ENCODE measurements around the gene TTC19. TPM values are rescaled to one million over a fixed set of nuclear protein-coding genes. Genes with fewer than 3 reads are reported as not detected.
"Not testable (repeated sequence)": the region's sequence is repeated elsewhere in the genome, so short reads cannot be mapped to it uniquely, and the experiment has no call there.

TTC19 gene
- total RNA-seq, 1 donor from 2014 or later, result 78.8 TPM

- no peak for DNase-seq
Measured at GRCh38 chr17:16036261-16036660, 36.6 kb downstream of the TTC19 start.

GRCh38 chr17:16037636-16038035 is 38.0 kb downstream of the TTC19 start:
- DNase-seq, result no peak

GRCh38 chr17:16040710-16041251 is 41.2 kb downstream of the TTC19 start:
- no peak for DNase-seq

DNA sequence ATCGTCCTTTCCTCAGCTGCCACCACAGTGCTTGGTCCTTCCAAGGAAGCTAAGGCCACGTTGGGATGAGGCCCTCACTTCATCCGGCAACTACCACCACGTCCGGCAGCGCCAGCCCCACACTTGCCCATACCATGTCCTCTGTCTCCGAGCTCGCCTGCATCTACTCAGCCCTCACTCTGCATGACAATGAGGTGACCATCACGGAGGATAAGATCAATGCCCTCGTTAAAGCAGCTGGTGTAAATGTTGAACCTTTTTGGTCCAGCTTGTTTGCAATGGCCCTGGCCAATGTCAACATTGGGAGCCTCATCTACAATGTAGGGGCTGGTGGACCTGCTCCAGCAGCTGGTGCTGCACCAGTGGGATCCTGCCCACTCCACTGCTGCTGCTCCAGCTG is 44.9 kb downstream of the TTC19 start:
- DNase-seq, result no peak

- no peak for DNase-seq
Measured at GRCh38 chr17:16046966-16047365, 47.3 kb downstream of the TTC19 start.

GRCh38 chr17:16048811-16049449 is 49.3 kb downstream of the TTC19 start:
- DNase-seq, result no peak

DNA sequence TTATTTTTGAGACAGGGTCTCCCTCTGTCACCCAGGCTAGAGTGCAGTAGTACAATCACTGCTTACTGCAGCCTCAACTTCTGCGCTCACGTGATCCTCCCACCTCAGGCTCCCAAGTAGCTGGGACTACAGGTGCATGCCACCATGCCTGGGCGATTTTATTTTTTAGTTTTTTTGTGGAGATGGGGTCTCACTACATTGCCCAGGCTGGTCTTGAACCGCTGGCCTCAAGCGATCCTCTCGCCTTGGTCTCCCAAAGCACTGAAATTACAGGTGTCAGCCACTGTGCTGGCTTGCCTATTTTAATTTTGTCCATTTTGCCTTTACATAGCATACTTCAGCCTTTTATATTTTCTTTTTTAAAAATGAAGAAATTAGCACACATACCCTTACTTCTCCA is 51.2 kb downstream of the TTC19 start:
- no peak for DNase-seq

- DNase-seq, result no peak
Measured at GRCh38 chr17:16052486-16052885, 52.9 kb downstream of the TTC19 start.

DNA sequence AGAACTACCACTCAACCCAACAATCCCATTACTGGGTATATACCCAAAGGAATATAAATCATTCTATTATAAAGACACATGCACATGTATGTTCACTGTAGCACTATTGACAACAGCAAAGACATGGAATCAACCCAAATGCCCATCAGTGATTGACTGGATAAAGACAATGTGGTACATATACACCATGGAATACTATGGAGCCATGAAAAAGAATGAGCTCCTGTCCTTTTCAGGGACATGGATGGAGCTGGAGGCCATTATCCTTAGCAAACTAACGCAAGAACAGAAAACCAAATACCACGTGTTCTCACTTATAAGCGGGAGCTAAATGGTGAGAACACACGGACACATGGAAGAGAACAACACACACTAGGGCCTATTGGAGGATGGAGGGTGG is 55.5 kb downstream of the TTC19 start:
- DNase-seq, result not testable (repeated sequence)

DNA sequence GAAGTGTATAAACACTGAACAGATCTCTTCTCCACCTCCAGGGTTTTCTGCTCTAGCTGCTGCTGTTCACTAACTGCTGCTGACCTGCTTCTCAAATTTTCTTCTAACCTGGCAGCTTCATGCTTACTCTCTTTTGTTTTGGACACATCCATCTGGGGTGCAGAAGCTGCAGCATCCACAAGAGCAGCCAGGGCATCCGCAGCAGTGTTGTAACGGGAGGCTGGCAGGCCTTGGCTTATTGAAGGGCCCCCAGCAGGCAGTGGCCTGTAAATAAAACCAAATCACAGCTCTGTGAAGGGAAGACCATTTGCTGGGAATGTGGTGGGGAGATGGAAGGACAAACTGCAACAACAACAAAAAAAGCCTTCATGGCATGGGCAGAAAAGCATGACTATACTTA is 62.0 kb downstream of the TTC19 start:
- no peak for DNase-seq

GRCh38 chr17:16066125-16066524 is 66.5 kb downstream of the TTC19 start:
- no peak for DNase-seq

GRCh38 chr17:16068323-16068722 is 68.7 kb downstream of the TTC19 start:
- DNase-seq, result no peak

DNA sequence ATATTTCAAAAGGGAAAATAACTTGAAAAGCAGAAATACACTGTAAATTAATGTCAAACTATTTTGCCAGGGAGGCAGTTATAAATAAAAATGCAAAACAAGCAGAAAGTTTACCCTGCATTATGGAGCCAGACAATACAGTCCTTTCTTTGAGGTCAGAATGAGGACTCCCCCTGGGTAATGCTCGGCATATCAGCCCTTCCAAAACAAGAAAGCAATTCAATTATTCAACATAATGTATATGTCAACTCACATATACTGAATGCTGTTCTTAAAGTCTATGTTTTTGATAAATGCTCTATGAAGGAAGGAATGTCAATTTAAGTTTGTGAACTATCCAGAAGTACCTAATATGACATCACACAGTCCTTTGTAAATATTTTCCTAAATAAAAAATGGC is 72.4 kb downstream of the TTC19 start:
- DNase-seq, result no peak

- no peak for DNase-seq
Measured at GRCh38 chr17:16073845-16074244, 74.2 kb downstream of the TTC19 start.

GRCh38 chr17:16074423-16074822 is 74.8 kb downstream of the TTC19 start:
- no peak for DNase-seq

DNA sequence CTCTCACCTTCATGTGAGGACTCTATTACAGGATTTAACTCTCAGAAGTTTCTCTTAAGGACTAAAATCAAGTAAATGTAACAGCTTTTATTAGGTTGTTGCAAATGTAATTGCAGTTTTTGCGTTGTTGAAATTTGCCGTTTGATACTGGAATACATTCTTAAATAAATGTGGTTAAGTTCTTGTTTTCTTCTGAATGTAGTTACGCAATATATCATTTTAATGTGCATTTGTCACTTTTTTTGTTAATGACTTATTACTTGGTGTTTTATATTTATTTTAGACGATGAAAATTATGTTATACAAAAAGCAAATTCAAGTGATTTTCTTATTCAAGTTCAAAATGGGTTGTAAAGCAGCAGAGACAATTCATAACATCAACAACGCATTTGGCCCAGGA is 76.3 kb downstream of the TTC19 start:
- DNase-seq, result no peak

Other genes starting within 250 kb of the TTC19 start
- 3.6 and 8.2 TPM in 2 replicates for gene ADORA2B, start 54.7 kb upstream of the TTC19 start, total RNA-seq
- 16.0 and 17.2 TPM in 2 replicates for gene ZSWIM7, start 120 bp upstream of the TTC19 start, total RNA-seq
- gene NCOR1, start 215.7 kb downstream of the TTC19 start, total RNA-seq, result 114 and 140 TPM in 2 replicates
- 9.2 and 10.1 TPM in 2 replicates for gene PIGL, start 217.4 kb downstream of the TTC19 start, total RNA-seq